Measurements from ENCODE around the gene IRAK2. TPM values are rescaled to one million over a fixed set of nuclear protein-coding genes. Genes with fewer than 3 reads are reported as not detected.

The IRAK2 gene
- total RNA-seq, 4 donors from 2014 or later, result 1.5 to 10.8 (median 4.7) TPM

DNA sequence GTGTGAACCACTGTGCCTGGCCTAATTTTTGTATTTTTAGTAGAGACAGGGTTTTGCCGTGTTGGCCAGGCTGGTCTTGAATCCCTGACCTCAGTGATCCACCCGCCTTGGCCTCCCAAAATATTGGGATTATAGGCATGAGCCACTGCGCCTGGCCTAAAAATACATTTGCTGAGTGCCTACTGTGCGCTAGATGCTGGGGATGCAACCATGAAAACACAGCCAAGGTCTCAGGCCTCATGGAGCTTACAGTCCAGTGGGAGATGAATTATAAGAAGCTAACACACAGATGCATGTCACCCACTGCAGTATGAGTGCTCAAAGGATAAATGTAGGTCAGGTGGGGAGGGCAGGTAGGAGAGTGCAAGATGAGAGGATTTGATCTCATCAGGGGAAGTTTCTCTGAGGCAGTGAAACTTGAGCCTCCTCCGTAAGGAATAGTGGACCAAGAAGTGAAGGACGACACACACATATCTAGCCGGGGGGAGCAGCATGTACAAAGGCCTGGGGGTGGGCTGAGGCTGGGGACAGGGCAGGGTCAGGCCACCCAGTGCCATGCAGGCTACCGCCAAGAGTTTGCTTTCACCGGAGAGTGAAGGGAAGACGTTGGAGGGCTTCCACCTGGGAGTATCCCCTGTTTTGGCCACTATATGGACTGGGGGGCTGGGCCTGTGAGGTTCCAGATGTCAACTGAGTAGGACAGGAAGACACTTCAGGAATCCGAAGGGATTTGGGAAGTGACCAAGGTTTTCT lies 24.3 kb downstream of the IRAK2 start:
- Histone ChIP-seq H3K9me3 (no peaks in the 10 kb centered on the region), H3K27ac (peak overlapping the region; percentile 25 to 88 (median 82)), H3K36me3 (peaks cover 0 to 3% (median 0%) of the 10 kb centered on the region in 3 donors), H3K4me3 (no peak overlapping the region), H3K4me1 (peaks cover 0 to 82% (median 56%) of the 10 kb centered on the region in 4 donors), H3K27me3 (no peaks in the 10 kb centered on the region)
- TF ChIP-seq POLR2A (IDR thresholded peaks at IDR 0.05) (peak in 1 of 2 donors; percentile 7), EP300 (IDR thresholded peaks at IDR 0.05) (no peak)
- DNase-seq (ENCODE audit: low spot score in 2 of 2), result no peak
- 75 to 84% methylated on average over 11 of the region's 11 CpGs for WGBS, 2 donors

DNA sequence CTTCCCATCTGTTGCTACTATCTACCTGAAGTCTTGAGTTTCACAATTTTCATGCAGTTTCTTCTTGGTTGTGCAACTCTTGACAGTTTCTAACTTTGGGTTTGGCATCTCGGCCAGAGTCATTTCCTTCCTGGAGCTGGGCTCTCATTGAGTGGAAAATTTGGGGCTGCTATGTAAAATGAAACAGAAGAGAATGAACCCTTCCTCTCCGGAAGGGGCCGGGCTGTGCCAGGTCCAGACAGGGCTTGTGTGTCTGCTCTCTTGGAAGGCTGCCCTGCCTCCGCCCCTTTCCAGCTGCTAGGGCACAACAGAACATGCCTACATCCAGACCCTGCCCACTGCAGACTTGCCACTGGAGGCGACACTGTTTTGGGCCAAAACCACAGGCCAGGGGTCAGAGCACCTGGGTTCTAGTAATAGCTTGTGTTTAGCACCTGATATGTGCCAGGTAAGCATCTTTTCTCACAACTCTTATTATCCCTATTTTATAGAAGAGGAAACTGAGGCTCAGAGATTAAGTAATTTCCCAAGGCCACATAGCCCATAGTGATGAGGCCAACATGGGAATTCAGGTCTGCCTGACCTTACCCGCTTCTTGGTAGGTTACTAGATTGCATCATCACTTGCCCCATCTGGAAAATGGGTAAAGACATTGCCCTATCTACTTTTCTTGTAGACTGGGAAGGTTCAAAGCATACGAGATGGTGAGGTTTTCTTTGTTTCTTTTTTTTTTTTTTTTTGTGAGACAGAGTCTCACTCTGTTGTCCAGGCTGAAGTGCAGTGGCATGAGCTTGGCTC lies 25.0 kb downstream of the IRAK2 start:
- Histone ChIP-seq H3K27ac (peak overlapping the region; percentile 25 to 88 (median 82)), H3K9me3 (no peaks in the 10 kb centered on the region), H3K4me1 (peaks cover 0 to 89% (median 63%) of the 10 kb centered on the region in 4 donors), H3K4me3 (no peak overlapping the region), H3K27me3 (no peaks in the 10 kb centered on the region), H3K36me3 (no peaks in the 10 kb centered on the region)
- peak; percentile 76 to 78 for DNase-seq (ENCODE audit: low spot score in 2 of 2)
- 35 to 47% methylated on average over 7 of the region's 7 CpGs for WGBS, 2 donors
- TF ChIP-seq POLR2A (IDR thresholded peaks at IDR 0.05) (peak in 1 of 2 donors; percentile 5), EP300 (IDR thresholded peaks at IDR 0.05) (peak; percentile 85 to 87)
- TF ChIP-seq, protein P1, sequence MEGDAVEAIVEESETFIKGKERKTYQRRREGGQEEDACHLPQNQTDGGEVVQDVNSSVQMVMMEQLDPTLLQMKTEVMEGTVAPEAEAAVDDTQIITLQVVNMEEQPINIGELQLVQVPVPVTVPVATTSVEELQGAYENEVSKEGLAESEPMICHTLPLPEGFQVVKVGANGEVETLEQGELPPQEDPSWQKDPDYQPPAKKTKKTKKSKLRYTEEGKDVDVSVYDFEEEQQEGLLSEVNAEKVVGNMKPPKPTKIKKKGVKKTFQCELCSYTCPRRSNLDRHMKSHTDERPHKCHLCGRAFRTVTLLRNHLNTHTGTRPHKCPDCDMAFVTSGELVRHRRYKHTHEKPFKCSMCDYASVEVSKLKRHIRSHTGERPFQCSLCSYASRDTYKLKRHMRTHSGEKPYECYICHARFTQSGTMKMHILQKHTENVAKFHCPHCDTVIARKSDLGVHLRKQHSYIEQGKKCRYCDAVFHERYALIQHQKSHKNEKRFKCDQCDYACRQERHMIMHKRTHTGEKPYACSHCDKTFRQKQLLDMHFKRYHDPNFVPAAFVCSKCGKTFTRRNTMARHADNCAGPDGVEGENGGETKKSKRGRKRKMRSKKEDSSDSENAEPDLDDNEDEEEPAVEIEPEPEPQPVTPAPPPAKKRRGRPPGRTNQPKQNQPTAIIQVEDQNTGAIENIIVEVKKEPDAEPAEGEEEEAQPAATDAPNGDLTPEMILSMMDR (IDR thresholded peaks at IDR 0.05), result no peak

DNA sequence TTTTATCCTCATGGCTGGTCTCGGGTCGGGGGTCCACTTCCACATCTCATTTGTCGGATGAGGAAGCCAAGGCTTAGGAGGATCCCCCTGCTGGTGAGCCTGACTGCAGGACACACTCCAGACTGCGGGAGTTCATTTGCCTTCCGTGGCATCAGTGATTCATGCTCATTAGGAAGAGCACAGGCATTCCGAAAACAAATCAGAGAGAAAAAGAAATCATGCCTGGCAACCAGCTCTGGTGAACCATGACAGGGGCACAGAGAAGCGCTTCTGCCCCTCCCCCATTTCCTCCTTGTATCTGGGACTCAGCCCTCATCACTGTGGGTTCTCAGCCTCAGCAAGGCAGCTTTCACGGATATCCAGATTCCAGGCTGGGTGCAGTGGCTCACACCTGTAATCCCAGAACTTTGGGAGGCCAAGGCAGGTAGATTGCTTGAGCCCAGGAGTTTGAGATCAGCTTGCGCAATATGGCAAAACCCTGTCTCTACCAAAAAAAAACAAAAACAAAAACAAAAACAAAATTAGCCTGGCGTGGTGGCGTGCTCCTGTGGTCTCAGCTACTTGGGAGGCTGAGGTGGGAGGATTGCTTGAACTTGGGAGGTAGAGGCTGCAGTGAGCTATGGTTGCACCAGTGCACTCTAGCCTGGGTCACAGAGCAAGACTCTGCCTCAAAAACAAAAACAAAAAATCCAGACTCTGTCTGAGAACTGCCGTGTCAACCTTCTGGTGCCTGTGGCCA lies 28.4 kb downstream of the IRAK2 start:
- Histone ChIP-seq H3K36me3 (no peaks in the 10 kb centered on the region), H3K27me3 (no peaks in the 10 kb centered on the region), H3K4me3 (no peak overlapping the region), H3K4me1 (peaks cover 0 to 92% (median 65%) of the 10 kb centered on the region in 4 donors), H3K27ac (peak overlapping the region; percentile 60 to 92 (median 86)), H3K9me3 (no peaks in the 10 kb centered on the region)
- 80% methylated on average over 12 of the region's 12 CpGs for WGBS, 2 donors
- DNase-seq (ENCODE audit: low spot score in 2 of 2), result no peak
- TF ChIP-seq, protein P1 (IDR thresholded peaks at IDR 0.05), result peak in 3 of 5 experiments; percentile 8 to 25 (median 22)
- TF ChIP-seq EP300 (IDR thresholded peaks at IDR 0.05) (no peak), POLR2A (IDR thresholded peaks at IDR 0.05) (no peak)

DNA sequence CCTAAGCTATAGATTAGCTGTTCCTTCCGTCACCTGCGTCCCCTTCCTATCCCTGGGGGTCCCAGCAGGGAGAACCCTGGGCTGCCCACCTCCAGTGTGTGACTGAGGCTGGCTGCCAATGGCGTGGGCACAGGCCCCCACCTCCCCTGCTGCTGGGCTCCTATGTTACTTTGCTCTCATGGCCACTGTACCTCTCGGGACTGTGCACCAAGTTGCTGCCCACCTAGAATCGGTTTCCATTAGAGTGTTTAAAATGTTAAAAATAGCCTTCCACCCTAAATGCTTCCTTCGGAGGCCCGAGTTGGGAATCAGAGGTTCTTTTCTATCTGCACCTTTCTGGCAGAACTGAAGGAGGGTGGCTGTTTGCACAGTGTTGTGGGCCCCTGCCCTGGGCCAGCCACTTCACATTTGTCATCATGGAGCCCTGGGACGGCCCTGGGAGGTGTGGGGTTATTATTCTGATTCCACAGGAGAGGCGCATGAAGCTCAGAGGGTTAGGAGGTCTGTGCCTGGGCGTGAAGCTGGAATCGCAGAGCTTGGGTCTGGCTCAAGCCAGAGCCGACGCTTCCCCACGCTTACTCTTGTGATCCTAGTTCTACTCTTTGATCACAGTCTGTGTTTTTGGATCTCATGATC lies 29.1 kb downstream of the IRAK2 start:
- H3K27me3 ChIP-seq, result no peaks in the 10 kb centered on the region
- no peak for DNase-seq (ENCODE audit: low spot score in 2 of 2)
- H3K27ac ChIP-seq, result peak overlapping the region in 3 of 4 donors; percentile 84 to 92 (median 88)
- no peaks in the 10 kb centered on the region for H3K9me3 ChIP-seq
- TF ChIP-seq, protein P1 (IDR thresholded peaks at IDR 0.05), result no peak
- TF ChIP-seq EP300 (IDR thresholded peaks at IDR 0.05) (no peak), POLR2A (IDR thresholded peaks at IDR 0.05) (no peak)
- no peak overlapping the region for H3K4me3 ChIP-seq
- peaks cover 0 to 88% (median 64%) of the 10 kb centered on the region in 4 donors for H3K4me1 ChIP-seq
- H3K36me3 ChIP-seq, result no peaks in the 10 kb centered on the region
- 74 to 79% methylated on average over 14 of the region's 14 CpGs for WGBS, 2 donors
